DMS153 treated with DMSO at 0.1 percent for 48 hours (cell line): ENCODE results near the gene SH3PXD2A.
"Not testable (repeated sequence)": the region's sequence is repeated elsewhere in the genome, so short reads cannot be mapped to it uniquely, and the experiment has no call there.

Experiments
- DNase-seq: peaks from one replicate; lab custom pipeline; 2025; ENCODE audit not compliant: unreplicated experiment; lab: John Stamatoyannopoulos, UW

SH3PXD2A gene

DNA sequence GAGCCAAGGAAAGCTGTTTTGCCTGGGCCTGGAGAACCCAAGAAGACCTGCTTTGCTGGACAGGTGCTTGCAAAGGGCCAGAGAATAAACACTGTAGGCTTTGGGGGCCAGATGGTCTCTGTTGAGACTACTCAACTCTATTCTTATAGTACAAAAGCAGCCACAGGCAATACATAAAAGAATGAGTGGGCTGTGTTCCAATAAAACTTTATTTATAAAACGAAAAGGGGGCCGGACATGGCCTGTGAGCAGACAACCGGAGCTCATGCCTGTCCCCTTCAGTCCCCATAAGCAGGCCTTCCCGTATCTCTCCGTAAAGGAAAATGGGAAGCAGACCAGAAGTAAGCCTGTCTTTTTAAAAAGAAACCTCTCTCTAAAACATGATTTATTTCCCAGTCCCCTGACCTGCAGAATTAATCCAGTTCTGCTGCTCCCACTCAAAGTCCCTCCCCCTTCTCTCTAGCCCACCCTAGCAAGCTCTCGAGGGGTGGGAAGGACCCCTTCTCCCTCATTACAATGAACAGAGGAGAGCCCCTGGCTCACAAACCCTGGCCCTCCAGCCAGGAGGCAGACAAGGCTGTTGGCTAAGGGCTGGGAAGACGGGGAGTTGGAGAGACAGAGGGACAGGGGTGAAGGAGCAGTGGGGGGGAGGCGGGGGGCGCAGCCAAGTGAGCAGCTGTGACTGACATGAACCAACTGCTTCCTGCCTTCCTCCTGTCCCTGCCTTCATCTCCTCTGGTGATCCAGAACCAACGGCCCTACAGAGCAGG is 184.1 kb downstream of the SH3PXD2A start:
- no peak for DNase-seq

DNA sequence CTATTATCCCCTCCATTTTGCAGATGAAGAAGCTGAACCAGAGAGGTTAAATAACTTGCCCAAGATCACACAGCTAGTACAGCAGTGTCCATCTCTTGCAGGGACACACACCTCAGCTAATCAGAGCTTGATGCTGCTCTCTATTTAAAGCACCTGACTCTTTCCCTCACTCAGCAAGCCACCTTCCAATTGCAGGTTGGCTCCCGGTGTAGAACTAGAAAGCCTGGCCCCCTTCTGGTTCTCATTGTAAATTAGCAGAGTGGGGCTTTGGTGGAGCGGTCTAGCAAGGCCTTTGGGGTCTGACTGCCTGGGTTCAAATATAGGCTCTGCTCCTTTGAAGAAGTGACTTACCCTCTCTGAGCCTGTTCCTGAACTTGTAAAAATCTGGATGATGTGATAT is 185.4 kb downstream of the SH3PXD2A start:
- no peak for DNase-seq

DNA sequence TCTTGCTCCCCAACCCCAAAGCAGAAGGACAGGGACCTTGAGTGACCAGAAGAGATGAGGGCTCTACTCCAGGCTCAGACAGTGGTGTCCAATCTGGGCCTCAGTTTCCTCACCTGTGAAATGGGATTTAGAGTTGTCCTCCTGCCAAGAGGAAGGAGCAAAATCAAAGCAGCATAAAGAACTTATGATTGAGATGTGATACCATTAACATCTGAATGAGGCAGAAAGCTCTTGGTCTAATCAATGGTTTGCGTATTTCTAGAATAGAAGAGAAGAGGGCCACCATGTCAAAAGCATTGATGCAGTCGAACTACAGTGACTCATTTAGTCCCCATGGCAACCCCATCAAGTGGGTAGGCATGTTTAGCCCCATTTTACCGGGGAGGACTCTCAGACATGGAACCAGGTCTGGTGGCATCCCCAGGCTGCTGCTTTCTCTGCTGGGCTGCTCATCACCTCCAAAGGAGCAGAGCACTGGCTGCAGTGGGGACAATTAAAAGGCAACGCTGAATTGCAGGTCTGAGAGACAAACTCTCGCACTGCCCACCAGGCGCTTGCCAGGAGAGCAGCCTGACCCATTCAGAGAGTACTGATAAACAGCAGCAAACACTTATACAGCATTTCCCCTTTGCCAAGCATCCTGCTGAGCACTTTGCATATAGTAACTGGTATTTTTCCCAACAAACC is 186.0 kb downstream of the SH3PXD2A start:
- DNase-seq: no peak

DNA sequence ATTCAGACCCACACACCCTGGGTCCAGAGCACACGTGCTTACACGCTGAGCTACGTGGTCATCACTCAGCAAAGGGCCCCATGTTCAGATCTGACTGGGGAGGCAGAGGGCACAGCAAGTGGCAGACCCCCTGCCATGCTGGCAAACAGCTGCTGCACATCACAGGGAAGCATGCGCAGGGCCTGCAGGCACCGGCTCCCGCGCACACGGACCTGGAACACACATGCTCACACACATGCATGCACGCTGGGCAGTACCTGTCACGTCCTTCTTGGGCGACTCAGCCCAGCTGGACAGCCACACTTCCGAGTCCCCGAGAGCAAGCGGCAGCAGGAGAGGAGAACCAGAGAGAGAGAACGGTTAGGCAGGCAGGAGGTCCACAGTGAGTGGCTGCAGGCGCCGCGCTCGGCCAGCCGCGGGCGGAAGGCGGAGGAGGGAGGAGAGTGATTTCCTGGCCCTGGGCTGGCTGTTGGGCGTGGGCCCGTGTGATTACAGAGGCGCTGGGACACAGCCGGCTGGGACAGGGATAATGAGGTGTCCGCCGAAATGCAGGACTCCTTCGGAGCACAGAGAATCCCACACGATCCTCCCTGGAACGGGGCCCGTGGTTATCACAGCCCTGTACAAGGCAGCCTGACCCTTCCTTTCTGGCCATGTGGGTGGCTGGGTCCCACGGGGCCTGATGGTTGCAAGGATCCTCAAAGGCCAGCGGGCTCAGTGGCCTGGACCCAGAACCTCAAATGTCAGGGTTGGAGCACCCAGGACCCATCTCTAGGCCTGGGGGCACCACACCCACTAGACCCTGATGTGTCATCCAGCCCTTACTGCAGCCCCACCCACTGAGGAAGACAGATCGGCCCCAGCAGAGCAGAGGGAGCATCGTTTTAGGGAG is 186.8 kb downstream of the SH3PXD2A start:
- DNase-seq: no peak

DNA sequence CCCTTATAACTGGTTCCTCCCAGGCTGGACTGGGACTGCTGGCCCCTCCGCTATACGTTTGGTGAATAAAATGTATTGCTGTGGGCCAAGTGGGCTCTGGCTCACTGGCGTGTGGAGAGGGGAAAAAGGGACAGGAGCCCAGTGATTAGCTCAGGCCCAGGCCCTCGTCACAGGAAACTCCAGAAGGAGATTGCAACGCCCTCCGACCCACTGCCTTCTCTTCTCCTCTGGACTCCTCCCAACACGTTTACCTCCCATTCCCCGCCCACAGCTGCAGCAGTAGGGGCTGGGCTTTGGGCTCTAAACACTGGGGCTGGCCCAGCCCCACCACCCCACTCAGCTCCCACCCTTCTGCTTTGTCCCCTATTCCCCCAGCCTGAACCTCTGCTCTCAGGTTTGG is 188.0 kb downstream of the SH3PXD2A start:
- DNase-seq: no peak

DNA sequence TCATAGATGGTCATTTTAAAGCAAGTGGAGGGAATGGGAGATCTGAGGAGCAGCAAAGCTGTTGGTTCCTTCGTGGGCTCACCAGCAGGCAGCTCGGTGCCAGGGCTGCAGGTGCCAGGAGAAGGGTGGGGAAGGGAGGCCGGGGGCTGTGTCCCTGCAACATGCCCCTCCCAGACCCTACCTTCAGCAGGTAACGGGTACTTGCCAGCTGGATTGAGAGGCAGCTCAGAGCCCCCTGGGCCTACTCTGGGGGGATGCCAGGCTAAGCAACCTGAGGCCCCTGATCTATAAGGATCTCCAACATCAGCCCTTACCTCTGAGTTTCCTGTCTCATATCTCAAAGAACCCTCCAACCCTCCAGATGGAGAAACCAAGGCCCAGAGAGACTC is 188.6 kb downstream of the SH3PXD2A start:
- DNase-seq: no peak

DNA sequence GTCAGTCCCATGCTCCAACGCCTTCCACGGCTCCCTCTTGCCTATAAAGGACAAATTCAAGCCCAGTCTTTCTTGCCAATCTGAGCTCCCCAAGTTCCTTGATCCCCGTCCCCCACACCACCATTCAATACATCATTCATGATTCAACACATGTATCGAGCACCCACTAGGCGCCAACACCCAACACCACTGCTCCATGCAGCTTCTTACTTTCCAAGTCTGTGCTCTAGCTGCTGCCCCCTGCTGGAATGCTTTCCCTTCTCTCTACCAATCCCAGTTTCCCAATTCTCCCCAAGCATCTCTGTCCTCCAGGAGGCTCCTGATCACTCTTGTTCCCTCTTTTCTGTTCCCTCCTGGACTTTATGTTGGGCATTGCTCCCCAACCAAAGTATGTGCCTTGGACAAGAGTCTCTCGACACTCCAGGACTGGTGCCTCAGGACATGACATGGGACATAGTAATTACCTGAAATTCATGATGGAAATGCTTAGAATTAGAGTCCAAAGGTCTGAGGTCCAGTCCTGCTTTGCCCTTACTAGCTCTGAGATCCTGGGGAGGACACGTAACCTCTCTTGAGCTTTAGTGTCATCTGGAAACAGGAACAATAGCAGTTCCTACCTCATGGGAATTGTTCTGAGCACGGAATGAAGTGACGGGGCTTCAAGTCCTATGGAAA is 189.2 kb downstream of the SH3PXD2A start:
- DNase-seq: no peak

DNA sequence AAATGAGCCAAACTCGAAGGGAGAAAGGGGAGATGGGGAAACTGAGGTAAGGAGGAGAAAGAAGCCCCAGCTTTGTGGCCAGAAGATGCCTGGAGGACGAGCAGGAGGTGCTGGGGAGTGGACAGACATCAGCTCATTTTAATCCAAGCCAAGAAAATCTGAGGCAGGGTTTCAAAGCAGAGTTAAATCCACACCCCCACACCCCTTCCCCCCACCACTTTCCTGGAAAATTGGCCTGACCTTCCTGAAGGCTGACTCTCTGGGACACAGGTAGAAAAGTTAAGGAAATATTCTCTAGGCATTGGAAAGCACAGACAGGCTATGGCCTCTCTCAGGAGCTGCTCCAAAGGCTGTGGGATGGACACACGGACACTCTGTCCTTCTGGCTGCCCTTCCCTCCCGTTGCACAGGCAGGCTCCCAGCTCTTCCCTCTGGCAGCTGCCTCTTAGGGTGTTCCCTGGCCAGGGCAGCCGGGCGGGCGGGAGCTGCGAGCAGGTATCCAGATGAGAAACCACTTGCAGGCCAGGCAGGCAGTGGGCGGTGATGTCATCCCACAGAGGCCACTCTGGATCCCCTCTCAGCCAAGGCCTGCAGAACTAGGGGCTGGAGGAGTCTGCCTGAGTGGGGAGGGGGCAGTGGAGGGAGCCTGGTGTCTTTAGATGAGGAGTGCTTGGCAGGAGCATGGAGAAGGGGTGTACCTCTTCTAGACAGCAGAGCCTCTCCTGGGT is 190.1 kb downstream of the SH3PXD2A start:
- no peak for DNase-seq

DNA sequence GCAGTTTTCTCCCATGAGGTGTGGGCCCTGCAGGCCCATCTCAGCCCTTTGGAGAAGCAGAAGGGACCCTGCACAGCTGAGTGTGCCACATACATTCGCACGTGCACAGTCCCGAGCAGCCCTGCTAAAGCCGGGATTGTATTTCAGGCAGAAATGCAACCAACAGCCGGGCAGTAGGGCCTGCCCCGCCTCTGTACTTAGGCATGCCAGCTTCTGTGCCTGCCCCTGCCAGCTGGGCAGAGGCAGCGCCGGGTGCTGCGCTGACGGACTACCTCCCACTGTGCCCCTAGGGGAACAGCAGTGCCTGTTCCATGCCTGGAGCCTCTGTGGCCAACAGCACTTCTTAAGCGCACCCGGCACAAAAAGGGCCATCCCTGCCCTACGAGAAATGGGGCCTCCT is 191.6 kb downstream of the SH3PXD2A start:
- no peak for DNase-seq

DNA sequence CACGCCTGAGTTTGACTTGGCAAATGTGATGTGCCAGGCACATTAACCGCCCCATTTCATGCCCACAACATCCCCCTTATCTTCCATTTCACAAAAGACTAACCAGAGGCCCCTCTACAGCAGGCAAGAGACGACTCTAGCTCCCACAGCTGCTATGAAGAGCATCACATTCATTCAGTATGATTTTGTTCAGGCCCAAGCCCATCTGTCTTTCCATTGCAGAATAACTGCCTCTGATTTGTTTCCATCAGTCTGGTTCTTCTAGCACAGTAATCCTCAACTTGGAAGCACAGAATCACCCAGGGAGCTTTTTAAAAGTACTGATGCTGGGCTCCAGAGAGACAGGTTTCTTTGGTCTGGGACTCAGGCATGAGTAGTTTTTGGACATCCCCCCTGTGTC is 192.1 kb downstream of the SH3PXD2A start:
- no peak for DNase-seq

DNA sequence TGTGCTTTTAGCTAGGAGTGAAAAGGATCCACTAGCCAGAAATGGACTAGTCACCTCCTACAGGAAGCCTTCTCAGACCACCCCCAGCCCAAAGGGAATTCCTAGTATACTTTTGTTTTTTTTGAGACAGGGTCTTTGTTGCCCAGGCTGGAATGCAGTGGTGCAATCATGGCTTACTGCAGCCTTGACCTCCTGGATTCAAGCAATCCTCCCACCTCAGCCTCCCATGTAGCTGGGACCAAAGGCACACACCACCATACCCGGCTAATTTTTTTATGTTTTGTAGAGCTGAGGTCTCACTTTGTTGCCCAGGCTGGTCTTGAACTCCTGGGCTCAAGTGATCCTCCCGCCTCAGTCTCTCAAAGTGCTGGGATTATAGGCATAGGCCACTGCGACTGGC is 192.7 kb downstream of the SH3PXD2A start:
- DNase-seq: not testable (repeated sequence)

DNA sequence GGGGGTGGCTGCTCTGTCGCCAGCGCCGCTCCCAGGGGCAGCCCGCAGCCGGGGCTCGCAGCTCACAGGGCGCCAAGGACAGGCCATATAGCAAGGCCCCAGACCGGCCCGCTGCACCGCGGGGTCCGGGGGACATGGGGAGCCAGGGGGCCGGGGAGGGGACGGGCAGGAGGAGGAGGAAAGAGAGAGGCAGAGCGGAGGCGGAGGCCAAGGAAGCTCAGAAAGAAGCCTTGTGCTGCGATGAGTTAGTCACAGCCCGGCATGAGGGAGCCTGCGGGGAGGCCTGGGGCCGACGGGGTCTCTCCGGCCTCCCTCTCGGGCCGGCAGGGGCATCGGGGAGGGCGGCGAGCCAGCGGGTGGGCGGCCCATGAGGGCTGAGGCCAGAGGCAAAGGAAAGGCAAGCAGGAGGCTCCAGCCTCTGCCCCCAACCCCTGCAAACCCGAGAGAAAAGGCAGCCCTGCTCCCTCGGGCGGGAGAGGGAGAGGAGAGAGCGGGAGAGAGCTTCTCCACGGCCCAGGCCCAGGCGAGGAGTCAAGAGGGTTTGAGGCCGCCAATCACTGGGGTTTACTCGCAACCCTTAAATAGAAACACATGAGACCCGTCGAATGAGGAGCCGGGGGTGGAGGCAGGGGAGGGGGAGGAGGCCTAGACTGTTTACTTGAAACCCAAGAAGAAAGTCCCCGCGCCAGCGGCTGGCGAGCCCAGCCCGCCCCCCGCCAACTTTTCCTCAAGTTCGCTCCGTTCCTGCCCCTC is 194.0 kb downstream of the SH3PXD2A start:
- DNase-seq: peak; percentile 69

DNA sequence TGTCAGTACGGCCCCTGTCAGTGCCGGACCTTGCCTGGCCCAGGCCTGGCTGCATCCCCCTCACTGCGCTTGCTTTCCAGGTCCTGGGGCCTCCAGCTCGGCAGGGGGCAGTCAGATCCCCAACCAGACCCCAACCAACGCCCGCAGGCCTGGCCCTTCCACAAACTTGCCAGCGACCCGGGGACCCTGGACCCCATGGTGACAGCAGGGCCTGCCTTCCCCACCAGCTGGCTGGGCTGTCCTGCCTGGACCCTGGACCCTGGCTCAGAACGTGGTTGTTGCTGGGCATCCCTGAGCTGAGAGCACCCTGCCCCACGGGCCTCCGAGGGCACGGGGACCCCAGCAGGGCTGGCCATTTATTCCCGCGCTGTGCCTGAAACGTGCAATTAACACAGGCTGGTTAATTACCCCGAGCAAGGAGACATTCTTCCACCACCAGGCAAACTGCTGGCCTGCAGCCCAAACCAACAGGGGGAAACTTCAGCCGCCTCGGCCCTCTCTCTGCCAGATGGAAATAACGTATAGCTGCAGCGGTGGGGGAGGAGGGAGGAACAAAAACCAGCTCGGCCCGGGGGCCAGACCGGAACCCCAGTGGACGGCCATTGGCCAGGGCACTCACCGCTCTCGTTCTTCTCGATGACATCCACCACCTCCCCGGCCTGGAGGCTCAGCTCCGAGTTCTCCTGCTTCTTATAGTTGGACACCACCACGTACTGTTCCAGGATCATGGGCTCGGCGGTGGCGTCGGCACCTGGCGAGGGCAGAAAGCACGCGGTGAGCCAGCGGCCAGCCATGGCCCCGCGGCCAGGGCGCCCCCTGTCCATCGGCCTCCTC is 194.8 kb downstream of the SH3PXD2A start:
- no peak for DNase-seq

DNA sequence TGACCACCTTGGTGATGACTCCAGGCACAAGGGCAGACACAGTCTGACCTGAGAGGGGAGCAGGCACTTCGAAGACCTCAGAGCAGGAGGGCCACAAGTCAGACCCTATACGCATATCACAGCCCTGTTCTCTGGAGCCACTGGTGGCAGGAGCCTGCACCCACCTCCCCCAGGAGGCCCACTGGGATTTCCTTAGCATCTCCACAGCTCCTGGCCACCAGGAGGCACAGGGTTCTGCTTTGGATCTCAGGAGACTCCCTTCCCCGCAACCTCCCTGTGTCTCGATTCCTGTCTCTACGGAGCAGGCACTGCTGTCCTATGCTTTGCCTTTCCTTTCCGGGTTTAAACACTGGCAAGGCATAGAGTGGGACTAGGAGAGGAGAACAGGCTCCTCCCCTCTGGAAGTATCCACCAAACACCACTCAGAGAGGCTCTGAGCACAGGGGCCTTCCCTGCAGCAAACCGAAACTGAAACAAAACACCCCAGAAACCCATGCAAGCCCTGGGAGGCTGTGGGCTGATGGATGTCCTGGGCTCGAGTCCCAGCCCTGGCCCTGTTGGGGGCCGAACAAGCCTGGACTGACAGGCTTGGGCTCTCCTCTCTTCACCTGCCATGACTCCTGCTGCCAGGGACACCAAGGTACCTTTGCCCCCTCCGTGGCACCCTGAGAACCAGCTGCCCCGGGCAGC is 195.6 kb downstream of the SH3PXD2A start:
- DNase-seq: peak; percentile 46

DNA sequence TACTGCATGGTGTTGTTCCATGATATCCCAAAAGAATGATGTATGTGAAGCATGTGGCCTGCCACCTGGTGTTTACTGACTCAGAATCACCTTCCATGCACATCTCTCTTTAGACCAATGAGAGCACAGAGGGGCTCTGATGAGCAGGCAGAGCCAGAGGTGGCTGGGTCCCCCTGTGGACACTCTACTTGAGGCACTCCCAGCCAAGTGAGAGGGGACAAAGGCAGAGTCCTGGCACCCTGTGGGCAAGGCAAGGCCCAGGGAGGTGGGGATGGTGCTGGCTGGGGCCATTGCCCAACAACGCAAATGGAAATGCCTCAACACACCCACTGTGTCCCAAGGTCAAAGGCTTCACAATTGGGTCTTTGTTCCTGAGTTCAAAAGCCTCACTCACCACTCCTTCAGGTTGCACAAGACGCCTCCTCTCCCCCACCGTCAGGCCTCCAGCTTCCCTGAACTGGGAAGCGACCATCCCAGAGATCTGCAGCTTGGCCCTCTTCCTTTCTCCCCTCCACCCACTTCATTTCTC is 197.3 kb downstream of the SH3PXD2A start:
- DNase-seq: no peak

DNA sequence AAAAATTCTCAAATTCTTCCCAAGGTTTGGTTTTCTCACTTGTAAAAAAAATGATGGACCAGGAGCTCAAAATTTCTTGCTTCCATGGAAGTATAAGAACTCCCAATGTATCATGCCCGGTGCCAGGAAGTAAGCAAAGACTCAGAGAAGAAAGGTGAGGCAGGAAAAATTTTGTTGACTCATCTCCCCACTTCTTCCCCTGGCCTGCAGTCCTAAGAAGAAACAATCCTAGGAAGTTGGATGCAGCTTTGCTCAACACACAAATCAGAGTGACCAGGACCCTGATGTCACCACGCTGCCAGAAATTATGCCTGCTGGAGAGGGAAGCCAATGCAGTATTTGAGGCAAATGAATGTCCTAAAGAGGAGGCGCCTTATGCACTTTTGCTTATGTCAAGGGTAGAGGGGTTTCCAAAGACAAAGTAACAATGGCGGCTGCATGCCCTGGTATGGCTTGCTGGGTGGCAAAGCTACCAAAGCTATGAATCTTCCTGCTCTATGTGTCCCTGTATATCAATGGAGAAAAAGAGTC is 198.2 kb downstream of the SH3PXD2A start:
- DNase-seq: no peak

DNA sequence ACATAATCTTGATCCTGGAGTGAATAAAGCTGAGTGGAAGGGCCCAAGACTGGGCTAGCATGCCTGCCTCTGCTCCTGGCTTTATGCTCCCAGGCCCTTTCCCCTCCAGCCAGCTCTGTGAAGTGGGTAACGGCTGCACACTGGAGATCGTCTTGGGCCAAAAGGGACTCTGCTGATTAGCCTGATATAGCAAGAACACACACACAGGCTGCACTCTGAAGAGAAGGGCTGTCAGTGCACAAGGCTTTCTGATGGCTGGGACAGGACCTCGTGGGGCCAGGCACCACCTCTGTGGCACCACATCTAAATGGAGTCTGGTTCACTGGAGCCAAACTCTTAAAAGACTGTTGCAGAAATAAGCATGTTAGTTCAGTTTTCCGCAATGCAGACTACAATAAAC is 200.5 kb downstream of the SH3PXD2A start:
- DNase-seq: no peak

DNA sequence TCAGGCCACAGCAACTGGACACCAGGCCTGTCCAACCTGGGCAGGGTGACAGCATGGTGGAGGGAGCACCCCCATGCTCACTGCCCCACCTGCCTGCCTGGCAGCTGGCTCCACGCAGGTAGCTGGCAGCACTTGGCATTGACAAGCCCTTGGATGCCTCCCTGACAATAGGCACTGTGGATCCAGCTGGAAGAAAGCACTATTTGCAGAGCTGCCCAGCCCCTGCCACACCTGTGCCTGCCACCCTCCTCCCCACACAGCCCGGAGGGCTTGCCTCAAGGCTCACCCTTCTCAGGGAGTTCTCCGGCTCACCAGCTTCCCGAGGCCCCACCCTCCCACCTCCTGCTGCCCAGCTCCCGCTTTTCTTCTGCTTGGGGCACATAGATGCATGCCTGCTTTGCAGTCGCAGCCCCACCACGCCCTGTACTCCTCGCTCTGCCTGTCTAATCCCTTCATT is 201.8 kb downstream of the SH3PXD2A start:
- peak; percentile 60 for DNase-seq
